Astrocyte of the hippocampus (primary cell): ENCODE data around the gene TASP1.

Experiments
- DNase-seq: peaks from one replicate; pipeline ENCODE4 v3.0.0; 2011; ENCODE audit warnings: low read depth, low spot score

Gene TASP1

DNA sequence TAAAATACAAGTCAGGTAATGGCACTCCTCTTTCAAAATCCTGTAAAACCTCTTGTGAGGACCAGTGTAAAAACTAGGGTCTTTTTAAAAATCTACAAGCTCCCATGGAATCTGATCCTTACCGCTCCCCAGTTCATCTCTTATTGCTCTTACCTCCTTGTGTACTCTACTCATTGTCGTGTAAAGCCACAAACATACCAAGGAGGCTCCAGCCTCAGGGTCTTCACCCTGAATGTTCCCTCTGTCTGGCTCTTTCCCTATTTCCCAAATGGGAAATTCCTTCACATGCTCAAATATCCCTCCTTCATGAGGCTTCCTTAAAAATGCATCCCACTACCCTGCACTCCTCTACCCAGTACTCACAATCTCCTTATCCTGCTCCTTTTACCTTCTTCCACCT, 67.1 kb downstream of the TASP1 start:
- no peak for DNase-seq

DNA sequence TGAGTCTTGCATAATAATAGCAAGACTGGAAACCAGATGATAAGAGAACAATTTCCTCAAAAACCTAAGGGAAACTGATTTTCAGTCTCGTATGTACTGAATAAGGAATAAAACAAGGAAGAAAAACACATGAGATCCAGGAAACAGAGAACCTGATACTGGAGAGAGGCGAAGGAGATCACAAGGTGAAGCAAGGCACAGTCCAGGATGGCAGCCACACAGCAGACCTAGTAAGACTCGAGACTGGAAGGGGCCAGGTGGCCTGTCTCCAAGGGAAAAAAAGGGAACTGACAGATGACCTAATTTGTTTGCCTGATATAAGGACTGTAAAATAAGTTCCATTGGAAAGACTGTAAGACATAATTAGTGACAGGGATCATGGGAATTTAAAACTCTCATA, 71.1 kb downstream of the TASP1 start:
- DNase-seq: no peak

DNA sequence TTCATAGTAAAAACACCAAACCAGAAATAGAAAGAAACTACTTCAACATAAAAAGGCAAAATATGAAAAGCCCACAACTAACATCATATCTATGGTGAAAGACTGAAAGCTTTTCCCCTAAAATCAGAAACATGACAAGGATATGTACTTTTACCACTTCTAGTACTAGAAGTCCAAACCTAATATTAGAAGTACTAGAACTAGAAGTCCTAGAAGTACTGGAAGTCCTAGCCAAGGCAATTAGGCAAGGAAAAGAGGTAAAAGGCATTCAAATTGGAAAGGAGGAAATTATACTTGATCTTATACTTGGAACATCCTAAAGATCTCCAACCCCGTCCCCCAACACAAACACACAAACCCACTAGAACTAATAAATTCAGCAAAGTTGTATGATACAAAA, 74.9 kb downstream of the TASP1 start:
- DNase-seq: no peak

DNA sequence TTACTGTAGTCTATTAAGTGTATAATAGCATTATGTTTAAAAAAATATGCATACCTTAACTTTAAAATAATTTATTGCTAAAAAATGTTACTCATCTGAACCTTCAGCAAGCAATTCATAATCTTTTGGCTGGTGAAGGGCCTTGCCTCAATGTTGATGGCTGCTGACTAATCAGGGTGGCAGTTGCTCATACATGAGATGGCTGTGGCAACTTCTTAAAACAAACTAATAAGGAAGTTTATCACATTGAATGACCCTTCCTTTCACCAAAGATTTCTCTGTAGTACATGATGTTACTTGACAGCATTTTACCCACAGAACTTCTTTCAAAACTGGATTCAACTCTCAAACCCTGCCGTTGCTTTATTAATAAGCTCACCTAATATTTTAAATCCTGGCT, 84.0 kb downstream of the TASP1 start:
- peak; percentile 52 for DNase-seq

DNA sequence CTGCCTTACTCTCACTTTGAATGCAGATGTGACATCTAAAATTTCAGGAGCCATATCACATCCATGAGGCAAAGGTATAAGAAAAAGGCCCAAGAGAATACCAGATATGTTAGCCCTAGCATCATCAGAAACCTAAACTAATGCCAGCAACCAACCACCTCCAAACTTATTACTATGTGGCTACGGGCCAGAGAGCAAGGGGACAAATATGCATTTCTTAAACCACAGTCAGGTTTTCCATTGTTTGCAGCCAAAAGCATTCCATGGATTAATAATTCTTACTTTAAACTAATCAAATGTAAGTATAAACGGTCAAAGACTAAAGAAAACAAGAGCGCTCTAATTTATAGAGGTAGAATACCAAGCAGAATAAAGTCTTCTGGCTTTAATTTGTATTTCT, 84.7 kb downstream of the TASP1 start:
- peak; percentile 75 for DNase-seq

DNA sequence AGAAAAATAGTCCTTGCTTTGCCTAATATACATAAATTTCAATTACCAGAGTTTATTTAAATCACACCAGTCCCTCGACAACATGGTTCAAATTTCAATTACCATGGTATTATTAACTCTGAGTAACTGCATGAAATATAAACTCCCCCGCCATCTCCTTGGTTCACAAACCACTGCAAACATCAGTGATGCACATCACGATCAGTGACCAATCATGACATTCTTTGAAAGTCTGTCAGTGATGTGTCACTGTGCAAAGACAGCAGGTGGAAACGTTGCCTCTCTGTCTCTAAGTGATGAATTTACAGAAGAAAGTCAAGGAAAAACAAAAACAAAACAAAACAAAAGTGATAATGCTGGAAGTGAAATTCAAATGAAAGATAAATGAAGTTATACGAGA, 86.7 kb downstream of the TASP1 start:
- DNase-seq: peak; percentile 8

DNA sequence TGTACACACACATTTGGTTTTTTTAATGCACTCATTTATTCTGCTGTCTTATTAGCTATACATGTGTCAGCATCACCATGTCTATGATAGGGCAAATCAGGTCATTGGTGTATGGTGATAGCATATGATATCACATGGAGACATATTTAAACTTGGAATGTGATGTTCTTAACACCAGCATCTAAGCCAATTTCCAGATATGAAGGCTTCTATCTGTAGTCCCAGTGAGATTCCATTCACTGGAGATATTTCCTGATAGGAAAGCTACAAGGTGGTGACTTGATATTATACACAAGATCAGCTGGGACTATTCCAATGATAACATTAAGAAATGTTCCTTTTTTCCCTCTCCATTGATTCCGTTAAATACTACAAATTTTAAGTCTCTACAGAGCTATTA, 89.3 kb downstream of the TASP1 start:
- DNase-seq: no peak

DNA sequence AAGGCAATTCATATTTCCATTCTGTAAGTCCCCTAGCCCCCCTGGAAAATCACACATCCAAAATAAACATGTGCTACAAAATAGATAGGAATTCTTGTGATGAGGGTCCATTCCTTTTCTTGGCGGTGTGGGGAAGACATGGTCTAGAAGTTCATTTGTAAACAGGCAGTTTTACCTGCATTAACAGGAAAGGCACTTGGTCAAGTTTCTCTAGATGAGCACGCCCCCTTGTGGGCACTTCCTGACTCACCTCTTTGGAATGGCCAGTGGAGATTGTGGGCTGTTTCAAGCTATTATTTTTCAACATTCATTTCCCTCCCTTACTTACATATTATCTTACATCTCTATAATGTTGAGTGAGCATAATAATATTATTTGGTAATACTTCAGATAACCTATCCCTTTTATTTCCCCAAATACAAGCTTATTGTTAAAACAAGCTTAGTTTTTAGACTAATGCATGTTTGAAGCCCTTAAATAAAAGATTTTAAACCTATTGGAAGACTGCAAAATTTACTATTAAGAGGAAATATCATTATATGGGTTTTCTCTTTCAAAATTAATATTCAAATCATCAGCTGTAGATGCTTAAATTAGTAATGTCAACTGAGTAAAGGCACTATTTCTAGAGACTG, 92.1 kb downstream of the TASP1 start:
- peak; percentile 86 for DNase-seq

DNA sequence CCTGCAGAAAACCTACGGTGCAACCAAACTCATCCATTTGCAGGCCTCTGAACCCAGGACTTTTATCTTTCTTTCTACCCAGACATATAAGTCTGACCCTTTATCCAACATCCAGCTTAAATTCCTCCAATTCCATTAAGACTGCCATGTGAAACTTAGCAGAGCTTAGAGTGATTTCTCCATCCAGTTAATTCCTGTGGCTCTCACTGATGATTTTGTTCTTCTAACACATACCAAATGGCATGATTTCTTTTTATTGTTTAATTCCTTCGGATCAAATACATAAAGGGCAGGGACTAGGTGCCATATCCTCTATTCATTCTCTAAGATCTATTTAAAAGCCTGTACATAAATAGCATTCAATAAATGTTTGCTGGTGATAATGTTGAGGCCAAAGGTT, 92.9 kb downstream of the TASP1 start:
- DNase-seq: peak; percentile 18

DNA sequence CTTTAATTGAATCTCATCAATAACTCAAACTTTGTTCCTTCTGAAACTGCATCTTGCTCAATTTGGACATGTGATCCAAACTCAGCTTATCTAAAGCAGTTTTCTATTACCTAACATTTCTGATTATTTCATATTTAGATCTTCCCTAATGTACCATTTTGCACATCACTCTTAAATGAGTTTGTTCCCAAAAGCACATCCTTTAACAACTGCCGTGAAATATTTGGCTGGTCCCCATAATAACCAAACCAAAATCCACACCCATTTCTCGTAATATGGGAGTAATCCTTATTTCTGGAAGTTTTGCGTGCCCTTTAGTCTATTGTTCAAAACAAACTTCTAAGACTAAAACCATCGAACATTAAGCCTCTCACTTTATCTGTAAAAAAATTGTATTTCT, 94.9 kb downstream of the TASP1 start:
- no peak for DNase-seq

DNA sequence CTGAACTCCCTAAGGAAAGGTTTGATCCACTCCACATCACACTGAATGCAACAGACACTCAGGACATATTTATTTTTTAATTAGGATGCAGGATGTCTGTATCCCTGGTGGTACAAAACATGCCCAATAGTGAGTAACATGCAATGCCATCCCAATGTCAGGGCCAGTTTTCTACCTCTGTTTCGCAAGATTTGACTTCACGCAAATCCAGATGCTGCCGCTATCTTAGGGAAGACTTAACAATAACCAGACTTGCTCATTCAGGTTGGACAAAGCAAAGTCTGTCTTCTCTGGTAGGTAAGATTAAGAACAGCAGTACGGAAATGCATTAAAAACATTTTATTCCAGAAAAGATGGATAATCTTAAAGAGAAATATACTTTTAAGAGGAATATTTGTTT, 103.1 kb downstream of the TASP1 start:
- DNase-seq: no peak

DNA sequence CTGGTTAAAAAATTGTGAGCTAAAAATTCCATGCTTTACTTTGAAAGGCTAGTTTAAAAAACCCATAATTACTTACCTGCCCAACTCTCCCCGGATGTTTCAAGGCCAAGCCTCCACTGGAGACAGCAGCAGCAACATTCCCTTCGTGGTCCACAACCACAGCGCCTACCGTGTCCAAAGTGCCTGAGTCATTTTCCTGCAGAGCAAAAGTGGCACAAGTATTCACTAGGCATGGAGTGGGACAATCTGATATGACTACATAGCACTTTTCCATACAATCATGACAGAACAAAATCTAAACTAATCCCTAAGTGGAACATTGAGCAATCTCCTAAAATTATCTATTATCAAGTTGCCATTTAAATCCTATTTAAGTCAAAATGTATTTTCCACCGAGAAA, 104.8 kb downstream of the TASP1 start:
- DNase-seq: peak; percentile 23

DNA sequence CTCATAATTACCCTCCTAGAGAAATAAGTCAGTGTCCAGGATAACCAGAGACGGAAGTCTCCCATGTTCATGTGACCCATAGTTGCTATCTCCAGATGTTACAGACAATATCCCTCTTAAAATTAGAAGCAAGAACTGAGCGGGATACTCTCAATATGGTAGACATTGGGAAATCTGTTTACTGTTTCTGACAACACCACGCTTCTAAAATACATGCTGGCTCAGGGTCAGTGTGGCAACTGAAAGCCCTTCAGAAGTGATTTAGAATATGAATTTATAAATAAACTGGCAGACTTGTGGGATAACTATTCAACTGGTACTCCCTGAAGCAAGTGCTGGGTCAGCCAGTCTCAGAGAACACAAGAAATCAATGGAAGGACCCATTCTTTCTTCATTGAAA, 108.6 kb downstream of the TASP1 start:
- DNase-seq: no peak

DNA sequence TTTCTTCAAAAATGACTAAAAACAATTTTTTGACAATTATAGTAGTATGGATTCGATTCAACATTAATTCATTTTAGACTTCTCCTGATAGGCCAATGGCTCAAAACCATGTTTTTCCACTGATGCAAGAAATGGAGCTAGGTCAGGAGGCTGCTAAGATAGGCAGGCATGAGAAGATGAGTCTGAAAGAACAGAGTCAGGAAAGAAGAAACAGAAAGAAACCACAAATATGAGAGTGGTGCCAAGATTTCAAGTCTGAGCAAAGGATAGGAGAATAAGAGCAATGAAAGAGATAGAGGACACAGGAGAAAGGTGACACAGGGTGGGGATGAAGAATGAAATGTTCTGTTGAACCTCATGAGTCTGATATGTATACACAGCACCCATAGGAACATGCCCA, 112.2 kb downstream of the TASP1 start:
- no peak for DNase-seq

DNA sequence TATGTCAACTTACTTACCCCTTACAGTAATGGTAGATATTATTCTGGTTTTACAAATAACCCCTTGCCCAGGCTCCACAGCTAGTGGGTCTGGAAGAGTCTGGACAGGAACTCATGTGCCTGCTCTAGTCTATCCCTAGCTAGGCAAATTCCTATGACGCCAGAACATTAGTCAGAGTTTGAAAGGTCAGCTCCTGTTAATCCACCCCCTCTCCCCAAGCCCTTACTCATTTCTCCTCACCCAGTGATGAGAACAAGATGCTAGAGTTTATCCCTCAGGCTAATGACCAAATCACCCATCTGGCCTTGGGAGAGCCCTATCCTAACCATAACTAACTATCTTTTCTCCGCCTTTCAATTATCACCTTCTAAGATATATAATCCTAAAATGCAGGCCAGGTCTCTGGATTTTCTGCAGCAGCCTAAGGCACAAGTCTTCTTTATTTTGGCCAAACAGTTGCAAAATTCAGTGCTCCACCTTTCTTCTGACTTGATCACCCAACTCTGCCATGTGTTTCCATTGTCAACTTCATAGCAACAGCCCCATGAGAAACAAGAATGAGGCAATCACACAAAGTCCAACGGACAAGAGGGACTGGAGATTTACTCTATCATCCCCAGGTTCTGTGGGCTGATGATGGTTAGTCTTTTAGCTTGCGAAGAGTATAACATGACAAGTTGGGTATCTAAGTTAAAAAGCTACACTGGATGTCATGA, 113.3 kb downstream of the TASP1 start:
- DNase-seq: peak; percentile 53

DNA sequence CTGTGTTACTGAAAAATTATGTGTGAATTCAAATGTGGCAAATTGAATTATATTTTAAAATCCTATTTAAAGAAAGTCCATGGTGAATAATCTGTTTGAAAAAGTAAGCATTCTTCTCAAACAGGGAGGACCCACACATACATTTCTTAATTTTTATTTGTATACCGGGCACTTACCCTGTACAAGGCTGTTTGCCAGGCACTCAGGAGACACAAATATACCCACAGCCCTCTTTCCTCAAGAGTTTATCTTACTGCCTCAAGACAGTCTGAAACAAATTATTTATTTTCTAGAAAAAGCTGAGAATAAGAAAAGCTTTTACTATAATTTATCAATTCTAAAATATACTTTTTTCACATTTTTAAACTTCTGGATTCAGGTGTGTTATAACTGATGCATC, 114.4 kb downstream of the TASP1 start:
- no peak for DNase-seq

DNA sequence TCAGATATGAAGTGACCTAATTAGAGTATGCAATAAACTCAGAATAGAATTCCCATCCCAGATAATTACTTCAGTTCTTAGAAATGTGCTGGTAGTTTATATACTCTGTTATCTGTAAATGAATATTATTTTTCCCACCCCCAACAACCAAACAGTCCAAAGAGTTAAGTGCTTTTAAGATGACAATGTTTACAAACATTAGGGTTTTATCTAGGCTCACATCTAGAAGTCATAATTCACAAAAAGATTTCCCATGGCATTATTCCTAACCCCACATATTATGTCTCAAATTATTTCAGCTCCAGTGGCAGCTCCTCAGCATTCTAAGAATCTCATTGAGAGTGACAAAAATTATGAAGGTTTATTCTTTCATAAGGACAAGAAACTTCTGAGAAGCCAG, 120.9 kb downstream of the TASP1 start:
- no peak for DNase-seq

DNA sequence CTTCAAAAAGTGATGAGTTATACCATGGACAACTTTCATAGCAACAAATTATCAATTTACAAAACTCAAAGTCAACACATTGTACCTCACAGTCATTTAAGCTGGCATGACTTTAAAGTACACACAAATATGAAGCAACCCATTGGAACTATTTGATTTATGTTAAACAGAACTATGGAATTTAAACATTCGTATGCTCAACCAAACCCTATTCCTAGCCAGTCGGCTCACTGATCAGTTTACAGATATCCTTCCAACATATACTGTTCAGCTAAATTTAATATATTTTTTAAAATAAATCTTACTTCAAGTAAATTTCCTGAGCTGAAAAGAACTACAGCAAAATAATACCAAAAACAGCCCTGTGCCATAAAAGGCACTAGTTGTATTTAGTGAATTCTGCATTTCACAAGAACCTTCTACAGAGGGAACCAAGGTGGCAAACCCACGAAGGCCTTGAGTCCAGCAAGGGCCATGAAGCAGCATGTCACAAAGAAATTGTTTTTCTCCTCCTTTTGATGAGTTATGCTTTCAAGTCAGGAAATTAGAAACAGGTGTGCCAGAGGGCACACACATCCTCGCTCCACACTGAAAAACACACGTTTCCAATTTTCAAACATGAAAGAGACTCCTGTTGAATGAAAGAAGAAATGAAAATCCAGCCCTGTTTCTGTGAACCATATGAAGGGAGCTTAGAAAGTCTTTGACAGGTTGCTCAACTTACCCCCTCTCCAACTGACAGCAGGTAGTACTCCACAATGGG, 122.8 kb downstream of the TASP1 start:
- no peak for DNase-seq

DNA sequence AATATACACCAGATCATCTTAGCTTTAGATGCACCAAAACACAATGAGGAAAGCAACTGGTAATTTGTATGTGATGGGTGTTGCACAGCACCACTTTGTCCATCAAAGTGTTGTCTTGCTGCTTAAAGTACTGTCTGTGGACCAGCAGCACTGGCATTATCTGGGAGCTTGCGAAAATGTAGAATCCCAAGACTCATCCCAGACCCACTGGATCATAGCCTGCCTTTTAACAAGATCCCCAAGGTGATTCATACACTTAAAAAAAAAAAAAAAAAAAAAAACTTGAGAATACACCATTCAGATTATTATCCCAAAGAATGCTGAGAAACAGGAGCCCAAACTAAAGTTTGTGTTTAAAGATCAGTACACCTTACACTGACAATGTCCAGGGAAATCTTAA, 123.4 kb downstream of the TASP1 start:
- DNase-seq: no peak

DNA sequence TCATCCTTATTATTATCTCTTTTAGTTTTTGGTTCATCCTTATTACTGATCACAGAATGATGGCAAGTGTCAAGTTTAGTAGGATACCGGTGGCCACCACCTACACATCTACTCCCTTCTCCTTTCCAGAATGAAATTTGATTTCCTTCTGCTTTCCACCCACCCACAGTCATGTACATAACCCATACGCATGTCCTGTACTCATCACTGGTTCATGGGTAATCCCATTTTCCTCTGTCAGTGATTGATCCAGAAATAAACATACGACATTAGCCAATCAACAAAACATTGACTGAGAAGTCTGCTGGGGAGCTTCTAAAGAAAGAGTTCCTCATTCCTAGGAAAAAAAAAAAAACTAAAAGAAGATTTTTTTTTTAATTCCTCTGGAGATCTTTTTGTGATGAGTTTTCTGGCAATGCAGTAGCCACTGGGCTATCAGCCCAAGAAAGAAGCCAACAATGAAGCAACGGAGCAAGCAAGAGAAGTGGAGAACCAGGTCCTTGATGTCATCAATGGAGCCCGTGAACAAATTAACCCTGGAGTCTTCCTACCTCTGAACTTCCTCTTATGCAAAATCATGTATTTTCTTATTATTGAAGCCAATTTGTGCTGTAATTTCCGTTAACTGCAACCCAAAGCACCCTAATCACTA, 127.8 kb downstream of the TASP1 start:
- DNase-seq: no peak

DNA sequence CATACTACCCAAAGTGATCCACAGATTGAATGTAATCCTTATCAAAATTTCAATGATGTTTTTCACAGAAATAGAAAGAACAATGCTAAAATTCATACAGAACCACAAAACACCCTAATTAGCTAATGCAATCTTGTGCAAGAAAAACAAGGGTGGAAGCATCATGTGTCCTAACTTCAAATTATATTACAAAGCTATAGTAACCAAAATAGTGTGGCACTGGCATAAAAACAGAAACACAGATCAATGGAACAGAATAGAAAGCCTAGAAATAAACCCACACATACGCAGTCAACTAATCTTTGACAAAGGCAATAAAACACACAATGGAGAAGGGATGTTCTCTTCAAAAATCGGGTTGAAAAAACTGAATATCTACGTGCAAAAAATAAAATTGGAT, 131.1 kb downstream of the TASP1 start:
- no peak for DNase-seq

DNA sequence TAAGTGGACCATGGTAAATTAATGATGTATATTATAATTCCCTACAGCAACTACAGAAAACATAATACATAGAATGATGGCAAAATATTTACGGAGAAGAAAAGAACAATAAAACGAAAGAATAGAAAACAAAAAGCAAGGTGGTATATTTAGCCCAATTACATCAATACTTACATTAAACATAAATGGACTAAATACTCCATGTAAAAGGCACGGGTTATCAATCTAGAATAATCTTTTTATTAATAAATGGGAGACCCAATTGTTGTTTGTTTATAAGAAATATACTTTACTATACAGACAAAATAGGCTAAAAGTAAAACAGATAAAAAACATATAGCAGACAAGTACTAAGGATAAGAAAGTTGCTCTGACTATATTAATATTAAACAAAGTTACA, 137.2 kb downstream of the TASP1 start:
- no peak for DNase-seq

DNA sequence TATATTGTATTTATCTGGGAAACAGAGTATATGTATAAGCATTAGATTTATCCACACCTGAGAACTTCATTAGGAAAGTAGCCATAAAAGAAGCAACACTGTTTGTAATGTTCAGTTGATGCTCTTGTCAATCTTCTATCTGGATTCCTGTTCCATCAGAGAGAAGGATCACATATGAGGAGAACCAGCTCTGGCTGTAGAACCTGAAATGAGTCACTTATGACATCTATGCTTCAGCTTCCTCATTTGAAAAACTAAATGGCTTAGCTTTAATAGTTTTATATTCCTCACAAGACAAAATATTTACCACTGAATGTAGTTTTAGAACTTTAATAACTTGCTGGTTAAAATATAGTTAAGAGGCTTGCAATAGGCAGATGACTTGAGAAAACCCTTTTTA, 144.7 kb downstream of the TASP1 start:
- DNase-seq: no peak
